Neuron (in vitro differentiated cells): Measurements from ENCODE around the gene RUNX3.
"Not testable (repeated sequence)": the region's sequence is repeated elsewhere in the genome, so short reads cannot be mapped to it uniquely, and the experiment has no call there.

Experiments
- H2AFZ ChIP-seq: one replicate; pipeline ENCODE4 v1.6.1; 2013; ENCODE audit warnings: low read depth, mild to moderate bottlenecking, inconsistent platforms, low read length, moderate library complexity
- H3K27me3 ChIP-seq: one replicate; pipeline ENCODE4 v1.6.1; 2013; ENCODE audit warnings: low read length; ENCODE audit not compliant: insufficient read depth
- H3K36me3 ChIP-seq: one replicate; pipeline ENCODE4 v1.6.1; 2013; ENCODE audit warnings: low read length; ENCODE audit not compliant: insufficient read depth
- H3K4me1 ChIP-seq: one replicate; pipeline ENCODE4 v1.6.1; 2013; ENCODE audit warnings: low read length; ENCODE audit not compliant: insufficient read depth
- H3K4me3 ChIP-seq: 2 replicates; pipeline ENCODE4 v1.5.1; 2013; ENCODE audit warnings: mild to moderate bottlenecking, low read length, moderate library complexity
- H3K9me3 ChIP-seq: one replicate; pipeline ENCODE4 v1.6.1; 2013; ENCODE audit warnings: low read length

Gene RUNX3

GRCh38 chr1:24915816-24916602 is 14.1 kb downstream of the RUNX3 start:
- Histone ChIP-seq H3K27me3 (peaks cover 35% of the 10 kb centered on the region), H2AFZ (no peak overlapping the region), H3K9me3 (no peaks in the 10 kb centered on the region), H3K4me3 (no peak overlapping the region), H3K4me1 (no peaks in the 10 kb centered on the region), H3K36me3 (no peaks in the 10 kb centered on the region)

- H3K9me3 ChIP-seq: no peaks in the 10 kb centered on the region
- peaks cover 27% of the 10 kb centered on the region for H3K27me3 ChIP-seq
- no peak overlapping the region for H2AFZ ChIP-seq
- no peaks in the 10 kb centered on the region for H3K4me1 ChIP-seq
- H3K4me3 ChIP-seq: no peak overlapping the region
- H3K36me3 ChIP-seq: no peaks in the 10 kb centered on the region
Measured at GRCh38 chr1:24914226-24915069, 15.6 kb downstream of the RUNX3 start.

- H3K4me3 ChIP-seq: no peak overlapping the region
- no peaks in the 10 kb centered on the region for H3K9me3 ChIP-seq
- H3K4me1 ChIP-seq: no peaks in the 10 kb centered on the region
- H3K27me3 ChIP-seq: peaks cover 21% of the 10 kb centered on the region
- no peaks in the 10 kb centered on the region for H3K36me3 ChIP-seq
- no peak overlapping the region for H2AFZ ChIP-seq
Measured at GRCh38 chr1:24913616-24914225, 16.4 kb downstream of the RUNX3 start.

DNA sequence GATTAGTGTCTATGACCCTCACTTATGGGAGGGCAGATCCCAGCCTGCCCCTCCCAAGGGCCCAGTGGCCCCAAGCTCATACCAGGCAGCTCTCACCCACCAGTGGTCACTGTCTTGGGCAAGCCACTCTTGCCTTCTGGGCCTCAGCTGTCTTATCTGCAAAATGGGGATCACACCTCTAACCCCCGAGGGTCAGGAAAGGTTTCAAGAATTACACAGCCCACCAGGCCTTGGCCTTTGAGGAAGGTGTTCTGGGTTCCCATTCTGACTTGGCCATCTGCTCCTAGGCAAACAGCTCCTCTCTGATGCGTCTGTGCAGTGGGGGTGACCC is 16.8 kb downstream of the RUNX3 start:
- Histone ChIP-seq H3K4me1 (no peaks in the 10 kb centered on the region), H2AFZ (no peak overlapping the region), H3K36me3 (no peaks in the 10 kb centered on the region), H3K27me3 (peaks cover 17% of the 10 kb centered on the region), H3K4me3 (no peak overlapping the region), H3K9me3 (no peaks in the 10 kb centered on the region)

GRCh38 chr1:24912376-24913273 is 17.5 kb downstream of the RUNX3 start:
- Histone ChIP-seq H3K36me3 (no peaks in the 10 kb centered on the region), H3K4me3 (no peak overlapping the region), H3K9me3 (no peaks in the 10 kb centered on the region), H2AFZ (no peak overlapping the region), H3K27me3 (peaks cover 17% of the 10 kb centered on the region), H3K4me1 (no peaks in the 10 kb centered on the region)

- H3K4me3 ChIP-seq: no peak overlapping the region
- no peaks in the 10 kb centered on the region for H3K4me1 ChIP-seq
- H3K27me3 ChIP-seq: peaks cover 14% of the 10 kb centered on the region
- H2AFZ ChIP-seq: no peak overlapping the region
- H3K9me3 ChIP-seq: no peaks in the 10 kb centered on the region
- H3K36me3 ChIP-seq: no peaks in the 10 kb centered on the region
Measured at GRCh38 chr1:24911651-24912155, 18.4 kb downstream of the RUNX3 start.

DNA sequence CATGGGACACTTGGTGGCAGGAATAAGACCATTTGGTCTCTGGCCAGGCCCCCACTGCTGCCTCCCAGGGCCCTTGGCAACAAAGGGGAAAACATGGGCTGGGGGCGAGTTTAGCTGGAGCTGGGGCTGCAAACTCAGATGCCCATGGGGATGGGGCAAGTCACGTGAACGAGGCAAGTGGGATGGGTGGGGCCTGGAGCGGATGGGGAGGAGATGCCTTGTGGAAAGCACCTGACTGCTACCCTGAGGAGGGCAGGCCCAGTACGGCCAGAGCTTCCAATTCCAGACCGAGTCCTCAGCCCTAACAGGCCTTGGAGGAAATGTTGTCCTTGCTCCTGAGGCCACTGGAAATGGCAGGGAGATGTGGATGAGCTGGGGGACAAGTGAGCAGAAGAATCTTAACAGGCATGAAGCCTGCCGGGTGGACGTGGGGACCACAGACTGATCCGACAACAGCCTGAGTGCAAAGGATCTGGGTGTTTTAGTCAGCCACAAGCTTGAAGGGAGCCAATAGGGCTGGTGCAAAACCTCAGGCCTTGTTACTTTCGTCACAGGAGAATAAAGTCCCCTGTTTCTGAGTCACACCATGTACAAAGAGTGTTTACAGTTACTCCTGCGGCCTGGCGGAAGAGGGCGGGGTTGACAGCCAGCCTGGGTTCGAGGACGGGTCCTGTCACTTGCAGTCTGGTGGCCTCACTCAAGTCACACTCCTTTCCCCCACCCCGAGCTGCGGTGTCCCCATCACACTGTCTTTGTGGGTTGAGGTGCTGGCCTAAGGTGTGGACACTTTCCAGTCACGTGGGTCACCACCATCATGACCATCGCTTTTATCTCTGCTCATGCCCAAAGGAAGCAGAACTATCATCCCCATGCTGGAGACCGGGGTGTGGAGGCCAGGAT is 19.1 kb downstream of the RUNX3 start:
- no peaks in the 10 kb centered on the region for H3K36me3 ChIP-seq
- H3K9me3 ChIP-seq: no peaks in the 10 kb centered on the region
- peaks cover 7% of the 10 kb centered on the region for H3K27me3 ChIP-seq
- no peak overlapping the region for H3K4me3 ChIP-seq
- H3K4me1 ChIP-seq: no peaks in the 10 kb centered on the region
- H2AFZ ChIP-seq: no peak overlapping the region

DNA sequence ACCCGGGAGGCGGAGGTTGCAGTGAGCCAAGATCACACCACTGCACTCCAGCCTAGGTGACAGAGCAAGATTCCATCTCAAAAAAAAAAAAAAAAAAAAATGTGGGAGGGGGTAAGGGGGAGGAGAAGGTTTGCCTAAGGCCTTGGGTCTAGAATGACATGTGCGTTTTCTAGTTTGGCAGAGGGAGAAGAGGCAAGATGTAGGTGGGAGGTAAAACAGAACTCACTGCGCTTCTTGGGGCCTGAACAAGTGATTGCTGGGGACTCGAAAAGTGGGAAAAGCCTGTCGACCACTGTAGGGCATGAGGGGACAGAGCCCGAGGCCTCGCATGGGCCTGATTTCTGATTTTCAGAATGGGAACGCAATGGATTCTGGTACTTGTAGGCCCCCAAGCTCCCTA is 19.9 kb downstream of the RUNX3 start:
- H3K4me3 ChIP-seq: no peak overlapping the region
- H3K27me3 ChIP-seq: peaks cover 4% of the 10 kb centered on the region
- H2AFZ ChIP-seq: no peak overlapping the region
- H3K36me3 ChIP-seq: no peaks in the 10 kb centered on the region
- H3K9me3 ChIP-seq: no peaks in the 10 kb centered on the region
- H3K4me1 ChIP-seq: no peaks in the 10 kb centered on the region

DNA sequence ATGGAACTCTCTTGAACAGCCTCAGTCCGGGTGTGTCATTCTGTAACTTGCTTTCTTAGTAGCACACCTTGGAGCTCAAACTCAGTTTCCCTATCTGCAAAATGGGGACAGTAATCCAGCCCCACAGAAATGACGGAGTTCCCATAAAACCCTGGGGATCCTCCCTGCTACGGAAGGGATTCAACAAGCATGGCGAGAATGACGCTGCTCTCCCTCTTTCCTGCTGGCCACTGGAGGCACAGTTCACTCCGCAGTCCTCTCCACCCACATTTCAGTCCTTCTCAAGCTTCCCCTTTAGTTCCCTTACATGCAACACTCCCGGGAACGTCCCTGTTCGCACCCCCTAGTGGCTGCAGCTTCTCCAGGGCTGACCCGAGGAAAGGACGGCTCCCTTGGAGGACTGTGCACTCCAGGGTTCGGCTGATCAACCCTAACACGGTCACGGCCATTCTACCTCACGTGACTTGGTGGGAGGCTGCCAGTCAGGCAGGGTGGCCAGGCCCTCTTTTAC is 20.6 kb downstream of the RUNX3 start:
- Histone ChIP-seq H3K36me3 (no peaks in the 10 kb centered on the region), H3K9me3 (no peaks in the 10 kb centered on the region), H2AFZ (no peak overlapping the region), H3K4me1 (no peaks in the 10 kb centered on the region), H3K27me3 (peaks cover 4% of the 10 kb centered on the region), H3K4me3 (no peak overlapping the region)

GRCh38 chr1:24908591-24909259 is 21.4 kb downstream of the RUNX3 start:
- H3K4me3 ChIP-seq: no peak overlapping the region
- H3K27me3 ChIP-seq: peaks cover 4% of the 10 kb centered on the region
- H3K36me3 ChIP-seq: no peaks in the 10 kb centered on the region
- no peak overlapping the region for H2AFZ ChIP-seq
- H3K9me3 ChIP-seq: no peaks in the 10 kb centered on the region
- no peaks in the 10 kb centered on the region for H3K4me1 ChIP-seq

DNA sequence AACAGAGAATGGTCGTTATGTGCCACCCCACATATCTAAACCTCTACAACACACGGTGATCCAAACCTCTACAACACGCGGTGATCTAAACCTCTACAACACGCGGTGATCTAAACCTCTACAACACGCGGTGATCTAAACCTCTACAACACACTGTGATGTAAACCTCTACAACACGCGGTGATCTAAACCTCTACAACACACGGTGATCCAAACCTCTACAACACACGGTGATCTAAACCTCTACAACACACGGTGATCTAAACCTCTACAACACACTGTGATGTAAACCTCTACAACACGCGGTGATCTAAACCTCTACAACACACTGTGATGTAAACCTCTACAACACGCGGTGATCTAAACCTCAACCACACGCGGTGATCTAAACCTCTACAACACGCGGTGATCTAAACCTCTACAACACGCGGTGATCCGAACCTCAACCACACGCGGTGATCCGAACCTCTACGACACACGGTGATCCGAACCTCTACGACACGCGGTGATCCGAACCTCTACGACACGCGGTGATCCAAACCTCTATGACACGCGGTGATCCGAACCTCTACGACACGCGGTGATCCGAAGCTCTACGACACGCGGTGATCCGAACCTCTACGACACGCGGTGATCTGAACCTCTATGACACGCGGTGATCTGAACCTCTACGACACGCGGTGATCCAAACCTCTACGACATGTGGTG is 22.3 kb downstream of the RUNX3 start:
- H3K4me1 ChIP-seq, H2AFZ ChIP-seq, H3K4me3 ChIP-seq, H3K27me3 ChIP-seq, H3K9me3 ChIP-seq, H3K36me3 ChIP-seq: not testable (repeated sequence)
